ENCODE results near the gene MMP24. TPM values are rescaled to one million over a fixed set of nuclear protein-coding genes. Genes with fewer than 3 reads are reported as not detected.

Gene MMP24
- 0.14 and 0.37 TPM in 2 replicates for total RNA-seq

DNA sequence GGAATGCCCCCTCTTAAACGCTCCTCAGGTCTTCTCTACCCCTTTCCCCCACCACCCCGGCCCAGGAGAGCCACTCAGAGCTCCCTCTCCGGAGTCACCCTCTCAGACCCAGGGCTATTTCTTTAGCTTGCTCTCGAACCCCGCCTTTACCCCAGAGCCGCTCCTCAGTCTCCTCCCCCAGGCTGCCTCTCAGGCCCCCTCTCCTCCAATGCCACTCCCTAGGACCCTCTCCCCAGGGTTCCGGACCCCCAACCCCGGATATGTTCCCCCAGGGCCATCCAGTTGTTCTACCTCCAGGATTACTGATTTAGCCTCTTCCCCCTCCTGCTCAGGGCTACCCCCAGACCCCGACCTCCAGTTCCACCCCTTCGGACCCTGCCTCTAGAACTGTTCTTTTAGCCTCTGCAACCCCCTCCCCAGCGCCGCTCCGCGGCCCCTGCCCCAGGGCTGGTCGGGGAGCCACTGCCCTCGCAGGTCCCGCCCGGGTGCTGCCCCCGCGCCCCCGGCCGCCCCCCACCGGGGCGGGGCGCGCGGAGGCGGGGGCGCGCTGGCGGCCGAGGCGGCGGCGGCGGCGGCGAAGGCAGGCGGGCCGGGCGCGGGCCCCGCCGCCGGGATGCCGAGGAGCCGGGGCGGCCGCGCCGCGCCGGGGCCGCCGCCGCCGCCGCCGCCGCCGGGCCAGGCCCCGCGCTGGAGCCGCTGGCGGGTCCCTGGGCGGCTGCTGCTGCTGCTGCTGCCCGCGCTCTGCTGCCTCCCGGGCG lies at the start of gene MMP24:
MMP24 (plus strand) TSS at position 565 of the 758 bp plus-strand sequence; CDS start at position 614, 49 bp downstream.

DNA sequence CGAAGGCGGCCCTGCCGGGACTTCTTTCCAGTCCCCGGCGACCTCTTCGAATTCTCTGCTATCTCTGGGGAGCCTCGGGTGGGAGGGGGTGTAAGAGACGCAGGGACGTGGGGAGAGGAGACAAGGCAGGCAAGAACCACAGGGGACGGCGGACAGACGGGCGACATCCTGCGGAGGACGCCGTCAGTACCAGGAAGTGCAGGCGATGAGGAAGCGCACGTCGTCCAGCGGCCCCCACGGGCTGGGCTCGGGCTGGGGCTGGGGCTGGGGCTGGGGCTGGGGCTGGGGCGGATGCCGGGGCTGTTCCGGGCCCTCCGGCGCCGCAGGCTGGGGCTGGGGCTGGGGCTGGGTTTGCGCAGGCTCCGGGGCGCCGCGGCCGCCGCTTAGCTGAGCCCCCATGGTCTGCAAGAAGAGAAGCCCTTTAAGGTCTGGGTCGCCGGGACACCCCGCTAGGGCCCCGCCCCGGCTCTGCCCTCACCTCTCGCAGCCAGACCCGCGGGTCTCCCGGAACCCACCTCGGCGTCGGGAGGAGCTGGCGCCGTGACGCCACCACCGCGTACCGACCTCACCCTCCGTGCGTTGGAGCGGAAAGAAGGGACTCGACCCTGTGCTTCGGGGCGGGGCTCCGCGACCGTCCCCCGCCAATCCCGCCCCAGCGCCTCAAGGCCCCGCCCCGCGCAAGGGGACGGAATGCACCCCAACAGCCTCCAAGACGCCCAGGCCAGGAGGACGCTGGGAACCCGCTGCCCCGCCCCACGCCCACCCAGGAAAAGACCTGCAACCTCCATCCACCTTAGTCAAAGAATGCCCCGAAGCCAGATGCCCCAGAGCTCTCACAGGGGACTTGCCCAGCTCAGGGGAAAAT lies 51.3 kb downstream of the MMP24 start, which contains the start of gene MMP24OS:
MMP24OS (minus strand) TSS at position 592 of the 865 bp plus-strand sequence; CDS start at position 399, 193 bp downstream.

DNA sequence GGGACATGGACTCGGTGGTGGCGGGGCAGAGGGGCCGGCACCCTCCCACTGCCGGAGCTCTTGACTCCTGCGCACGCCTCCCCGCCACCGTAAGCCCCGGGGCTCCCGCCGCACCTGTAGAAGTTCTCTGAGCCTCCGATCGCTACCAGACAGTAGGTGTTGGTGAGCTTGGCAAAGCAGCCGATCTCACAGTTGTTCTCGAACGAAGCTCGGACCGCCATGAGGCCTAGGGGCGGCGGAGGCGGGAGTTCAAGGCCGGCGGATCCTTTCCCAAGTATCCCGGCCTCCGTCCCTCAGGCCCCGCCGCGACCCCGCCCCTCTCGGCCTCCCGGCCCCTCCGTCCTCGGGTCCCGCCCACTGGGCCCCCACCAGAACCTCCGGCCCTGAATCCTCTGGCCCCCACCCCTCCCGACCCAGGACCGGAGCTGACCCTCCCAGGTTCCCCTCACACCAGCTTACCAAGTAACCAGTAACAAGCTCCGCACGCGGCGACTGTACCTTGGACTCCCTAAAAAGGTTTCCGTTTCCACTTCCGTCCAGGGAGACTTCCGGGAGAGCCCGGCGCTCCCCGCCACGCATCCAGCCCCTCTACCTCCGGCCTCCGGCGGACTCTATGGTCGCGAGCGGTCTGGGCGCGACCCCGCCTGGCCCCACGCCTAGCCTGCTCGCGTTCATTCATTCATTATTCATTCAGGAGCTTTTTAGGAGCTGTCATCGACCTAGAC lies 57.9 kb downstream of the MMP24 start, which contains the start of gene EIF6:
EIF6 (minus strand) TSS at position 506 of the 725 bp plus-strand sequence; CDS start at position 221, 285 bp downstream.

DNA sequence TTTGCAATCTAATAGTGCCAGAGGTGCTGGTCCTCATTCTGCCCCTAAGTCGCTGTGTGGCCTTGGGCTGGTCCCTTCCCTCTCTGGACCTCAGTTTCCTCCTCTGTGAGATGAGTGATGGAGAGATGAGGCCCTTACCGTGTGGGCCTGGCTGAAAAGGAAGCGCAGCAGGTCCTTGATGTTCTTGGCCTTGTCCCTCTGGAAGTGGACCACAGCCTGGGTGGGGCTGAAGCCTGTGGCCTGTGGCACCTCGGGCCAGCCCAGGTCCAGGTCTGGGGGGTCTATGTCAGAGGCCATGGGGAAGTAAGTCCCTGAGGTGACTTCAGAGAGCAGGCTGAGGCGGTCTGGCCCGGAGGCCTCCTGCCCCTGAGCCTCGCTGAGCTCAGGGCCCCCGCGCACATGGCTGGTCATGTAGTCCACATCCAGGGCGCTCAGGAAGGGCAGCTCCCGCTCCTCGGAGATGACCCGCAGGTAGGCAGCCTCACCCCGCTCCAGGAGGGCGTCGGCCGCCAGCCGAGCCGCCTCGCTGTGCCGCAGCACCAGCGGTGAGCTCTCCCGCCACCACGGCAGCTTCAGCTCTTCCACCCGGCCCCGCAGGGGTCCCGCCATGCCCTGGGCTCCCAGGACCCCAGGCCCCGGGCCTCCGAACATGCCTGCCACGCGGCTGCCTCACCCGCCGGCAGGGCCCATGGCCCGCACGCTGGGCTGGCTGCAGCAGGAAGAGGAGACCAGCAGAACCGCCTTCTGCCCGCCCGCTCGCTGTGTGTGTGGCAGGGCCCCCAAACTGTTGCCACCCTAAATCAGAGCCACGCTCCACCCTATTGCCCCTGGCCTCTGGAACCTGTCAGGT lies 65.4 kb downstream of the MMP24 start, which contains the start of gene FAM83C:
FAM83C (minus strand) TSS at position 772 of the 850 bp plus-strand sequence; CDS start at position 651, 121 bp downstream.

Other genes starting within 250 kb of the MMP24 start
- 52.8 and 59.5 TPM in 2 replicates for gene TRPC4AP, start 133.9 kb upstream of the MMP24 start, total RNA-seq
- gene EDEM2, start 79.4 kb upstream of the MMP24 start, total RNA-seq: 74.4 and 105 TPM in 2 replicates
- gene PROCR, start 54.6 kb upstream of the MMP24 start, total RNA-seq: 50.8 and 120 TPM in 2 replicates
- gene MMP24OS, start 51.4 kb downstream of the MMP24 start, total RNA-seq: 14.2 and 26.2 TPM in 2 replicates
- 89.0 and 110 TPM in 2 replicates for gene EIF6, start 58.1 kb downstream of the MMP24 start, total RNA-seq
- gene FAM83C, start 65.7 kb downstream of the MMP24 start, total RNA-seq: not detected in 2 replicates
- 22.0 and 22.5 TPM in 2 replicates for gene UQCC1, start 185.3 kb downstream of the MMP24 start, total RNA-seq
- 1.7 and 2.1 TPM in 2 replicates for gene GDF5, start 211.5 kb downstream of the MMP24 start, total RNA-seq
- gene CEP250, start 228.9 kb downstream of the MMP24 start, total RNA-seq: 11.9 and 29.0 TPM in 2 replicates

Measured in smooth muscle cell of bladder (primary cell).